ENCODE results near the gene SLC22A6.

Gene SLC22A6

GRCh38 chr11:62965574-62965973 is 19.2 kb downstream of the SLC22A6 start:
- TF ChIP-seq POLR2AphosphoS5 (IDR thresholded peaks at IDR 0.05; ENCODE audit: low read depth) = no peak
- TF ChIP-seq, protein P1, sequence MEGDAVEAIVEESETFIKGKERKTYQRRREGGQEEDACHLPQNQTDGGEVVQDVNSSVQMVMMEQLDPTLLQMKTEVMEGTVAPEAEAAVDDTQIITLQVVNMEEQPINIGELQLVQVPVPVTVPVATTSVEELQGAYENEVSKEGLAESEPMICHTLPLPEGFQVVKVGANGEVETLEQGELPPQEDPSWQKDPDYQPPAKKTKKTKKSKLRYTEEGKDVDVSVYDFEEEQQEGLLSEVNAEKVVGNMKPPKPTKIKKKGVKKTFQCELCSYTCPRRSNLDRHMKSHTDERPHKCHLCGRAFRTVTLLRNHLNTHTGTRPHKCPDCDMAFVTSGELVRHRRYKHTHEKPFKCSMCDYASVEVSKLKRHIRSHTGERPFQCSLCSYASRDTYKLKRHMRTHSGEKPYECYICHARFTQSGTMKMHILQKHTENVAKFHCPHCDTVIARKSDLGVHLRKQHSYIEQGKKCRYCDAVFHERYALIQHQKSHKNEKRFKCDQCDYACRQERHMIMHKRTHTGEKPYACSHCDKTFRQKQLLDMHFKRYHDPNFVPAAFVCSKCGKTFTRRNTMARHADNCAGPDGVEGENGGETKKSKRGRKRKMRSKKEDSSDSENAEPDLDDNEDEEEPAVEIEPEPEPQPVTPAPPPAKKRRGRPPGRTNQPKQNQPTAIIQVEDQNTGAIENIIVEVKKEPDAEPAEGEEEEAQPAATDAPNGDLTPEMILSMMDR (IDR thresholded peaks at IDR 0.05; ENCODE audit: insufficient read depth, low read length) = no peak
- no peak for TF ChIP-seq SPI1 (IDR thresholded peaks at IDR 0.05; ENCODE audit: borderline replicate concordance, low read depth)
- TF ChIP-seq, protein P2, sequence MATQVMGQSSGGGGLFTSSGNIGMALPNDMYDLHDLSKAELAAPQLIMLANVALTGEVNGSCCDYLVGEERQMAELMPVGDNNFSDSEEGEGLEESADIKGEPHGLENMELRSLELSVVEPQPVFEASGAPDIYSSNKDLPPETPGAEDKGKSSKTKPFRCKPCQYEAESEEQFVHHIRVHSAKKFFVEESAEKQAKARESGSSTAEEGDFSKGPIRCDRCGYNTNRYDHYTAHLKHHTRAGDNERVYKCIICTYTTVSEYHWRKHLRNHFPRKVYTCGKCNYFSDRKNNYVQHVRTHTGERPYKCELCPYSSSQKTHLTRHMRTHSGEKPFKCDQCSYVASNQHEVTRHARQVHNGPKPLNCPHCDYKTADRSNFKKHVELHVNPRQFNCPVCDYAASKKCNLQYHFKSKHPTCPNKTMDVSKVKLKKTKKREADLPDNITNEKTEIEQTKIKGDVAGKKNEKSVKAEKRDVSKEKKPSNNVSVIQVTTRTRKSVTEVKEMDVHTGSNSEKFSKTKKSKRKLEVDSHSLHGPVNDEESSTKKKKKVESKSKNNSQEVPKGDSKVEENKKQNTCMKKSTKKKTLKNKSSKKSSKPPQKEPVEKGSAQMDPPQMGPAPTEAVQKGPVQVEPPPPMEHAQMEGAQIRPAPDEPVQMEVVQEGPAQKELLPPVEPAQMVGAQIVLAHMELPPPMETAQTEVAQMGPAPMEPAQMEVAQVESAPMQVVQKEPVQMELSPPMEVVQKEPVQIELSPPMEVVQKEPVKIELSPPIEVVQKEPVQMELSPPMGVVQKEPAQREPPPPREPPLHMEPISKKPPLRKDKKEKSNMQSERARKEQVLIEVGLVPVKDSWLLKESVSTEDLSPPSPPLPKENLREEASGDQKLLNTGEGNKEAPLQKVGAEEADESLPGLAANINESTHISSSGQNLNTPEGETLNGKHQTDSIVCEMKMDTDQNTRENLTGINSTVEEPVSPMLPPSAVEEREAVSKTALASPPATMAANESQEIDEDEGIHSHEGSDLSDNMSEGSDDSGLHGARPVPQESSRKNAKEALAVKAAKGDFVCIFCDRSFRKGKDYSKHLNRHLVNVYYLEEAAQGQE (IDR thresholded peaks at IDR 0.05; ENCODE audit: insufficient replicate concordance, low read depth) = no peak
- TF ChIP-seq GABPA (IDR thresholded peaks at IDR 0.05; ENCODE audit: low read depth) = no peak
- H3K4me3 ChIP-seq (replicated peaks; ENCODE audit: insufficient read depth, low read length) = no peak overlapping the region
- no peak overlapping the region for H3K27ac ChIP-seq (replicated peaks)
- peaks cover 11% of the 10 kb centered on the region for H3K27me3 ChIP-seq (ENCODE audit: insufficient read depth, poor library complexity, severe bottlenecking)
- DNase-seq (ENCODE audit: low read depth in 1 of 2, low spot score in 1 of 2) = no peak

DNA sequence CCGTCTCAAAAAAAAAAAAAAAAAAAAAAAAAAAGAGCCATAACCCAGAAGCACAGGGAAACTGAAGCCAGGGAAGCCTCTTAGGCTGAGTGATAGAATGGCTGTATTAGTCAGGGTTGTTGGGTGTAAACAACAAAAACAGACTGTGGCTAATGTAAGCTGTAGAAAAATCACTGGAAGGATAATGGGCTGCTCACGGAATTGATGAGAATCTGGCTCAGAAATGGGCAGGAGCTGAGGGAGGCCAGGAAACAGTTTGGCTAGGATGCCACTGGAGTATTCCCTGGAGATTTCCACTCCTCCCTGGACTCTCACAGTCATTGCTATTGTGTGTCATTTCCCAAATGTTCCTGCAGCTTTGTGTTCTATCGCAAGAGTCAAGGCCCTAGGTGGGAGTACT is 22.4 kb downstream of the SLC22A6 start:
- Histone ChIP-seq H3K27me3 (ENCODE audit: insufficient read depth, poor library complexity, severe bottlenecking) (peaks cover 2% of the 10 kb centered on the region), H3K4me3 (replicated peaks; ENCODE audit: insufficient read depth, low read length) (no peak overlapping the region), H3K27ac (replicated peaks) (no peak overlapping the region)
- DNase-seq (ENCODE audit: low read depth in 1 of 2, low spot score in 1 of 2) = no peak
- TF ChIP-seq GABPA (IDR thresholded peaks at IDR 0.05; ENCODE audit: low read depth) (no peak), POLR2AphosphoS5 (IDR thresholded peaks at IDR 0.05; ENCODE audit: low read depth) (no peak)
- TF ChIP-seq, protein P2 (IDR thresholded peaks at IDR 0.05; ENCODE audit: insufficient replicate concordance, low read depth) = no peak

DNA sequence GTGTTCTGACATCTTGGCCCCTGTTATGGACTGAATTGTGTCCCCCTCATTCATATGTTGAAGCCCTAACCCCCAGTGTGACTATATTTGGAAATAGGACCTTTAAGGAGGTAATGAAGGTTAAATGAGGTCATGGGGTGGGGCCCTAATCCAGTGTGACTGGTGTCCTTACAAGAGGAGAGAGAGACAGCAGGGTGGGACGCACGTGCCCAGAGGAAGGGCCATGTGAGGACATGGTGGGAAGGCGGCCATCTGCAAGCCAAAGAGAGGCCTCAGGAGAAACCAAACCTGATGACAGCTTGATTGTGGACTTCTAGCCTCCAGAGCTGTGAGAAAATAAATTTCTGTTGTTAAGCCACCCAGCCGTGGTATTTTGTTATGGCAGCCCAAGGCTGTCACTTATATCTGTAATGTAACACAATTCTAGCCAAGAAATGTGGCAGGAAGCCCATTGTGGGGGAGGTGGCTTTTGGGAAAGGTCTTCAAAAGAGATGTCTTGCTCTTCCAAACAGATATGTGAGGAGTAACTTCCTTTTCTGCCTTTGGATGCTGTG is 23.7 kb downstream of the SLC22A6 start:
- TF ChIP-seq POLR2AphosphoS5 (IDR thresholded peaks at IDR 0.05; ENCODE audit: low read depth) (no peak), SPI1 (IDR thresholded peaks at IDR 0.05; ENCODE audit: borderline replicate concordance, low read depth) (no peak), GABPA (IDR thresholded peaks at IDR 0.05; ENCODE audit: low read depth) (no peak)
- TF ChIP-seq, protein P2 (IDR thresholded peaks at IDR 0.05; ENCODE audit: insufficient replicate concordance, low read depth) = no peak
- TF ChIP-seq, protein P1 (IDR thresholded peaks at IDR 0.05; ENCODE audit: insufficient read depth, low read length) = no peak
- no peak for DNase-seq (ENCODE audit: low read depth in 1 of 2, low spot score in 1 of 2)
- H3K27ac ChIP-seq (replicated peaks) = no peak overlapping the region
- H3K4me3 ChIP-seq (replicated peaks; ENCODE audit: insufficient read depth, low read length) = no peak overlapping the region
- no peaks in the 10 kb centered on the region for H3K27me3 ChIP-seq (ENCODE audit: insufficient read depth, poor library complexity, severe bottlenecking)

Data from HL-60 (cell line).